Sigmoid colon (tissue), 7 donors: ENCODE measurements around the gene ARHGAP10. TPM values are rescaled to one million over a fixed set of nuclear protein-coding genes. Genes with fewer than 3 reads are reported as not detected.

Experiments used
- DNase-seq: peaks from one replicate; pipeline ENCODE4 v3.0.0-alpha.2; 2019
- H3K27ac ChIP-seq, 4 donors: fragments of 200-600 bp; sonication (generic); one replicate each; pipeline ENCODE4 v1.5.1; 2016 to 2019; ENCODE audit warnings: mild to moderate bottlenecking in 1 of 4
- H3K27me3 ChIP-seq, 3 donors: fragments of 200-600 bp; sonication (generic); one replicate each; pipeline ENCODE4 v1.5.1; 2019; ENCODE audit warnings: mild to moderate bottlenecking in 1 of 3
- H3K36me3 ChIP-seq, 4 donors: fragments of 200-600 bp; sonication (generic); one replicate each; pipeline ENCODE4 v1.5.1; 2016 to 2019
- H3K4me1 ChIP-seq, 4 donors: fragments of 200-600 bp; sonication (generic); one replicate each; pipeline ENCODE4 v1.5.1; 2017 to 2019
- H3K4me3 ChIP-seq, 4 donors: fragments of 200-600 bp; sonication (generic); one replicate each; pipeline ENCODE4 v1.5.1; 2017 to 2019; ENCODE audit warnings: mild to moderate bottlenecking in 2 of 4, moderate library complexity in 1 of 4
- H3K9me3 ChIP-seq, 4 donors: fragments of 200-600 bp in 3 of 4; sonication (generic) in 3 of 4; one replicate each; pipeline versions ENCODE4 v1.5.1 to v1.6.1; 2013 to 2019
- CTCF ChIP-seq, 4 experiments: fragments of 450-650 bp in 3 of 4; fragments of 200-600 bp in 1 of 4; IDR thresholded peaks; one replicate each; pipeline ENCODE4 v1.5.1; 2016 to 2019; ENCODE audit warnings: antibody characterized with exemption in 4 of 4, mild to moderate bottlenecking in 3 of 4, moderate library complexity in 2 of 4
- EP300 ChIP-seq, 4 donors: sonication (generic); formaldehyde crosslinking; IDR thresholded peaks; one replicate each; pipeline ENCODE4 v1.6.1; 2017; ENCODE audit warnings: antibody characterized with exemption in 4 of 4
- POLR2A ChIP-seq, 2 donors: fragments of 450-650 bp; IDR thresholded peaks; one replicate each; pipeline ENCODE4 v1.6.1; 2016; ENCODE audit warnings: antibody characterized with exemption in 2 of 2, mild to moderate bottlenecking in 2 of 2, moderate library complexity in 2 of 2
- POLR2AphosphoS5 ChIP-seq, 4 donors: sonication (generic); formaldehyde crosslinking; IDR thresholded peaks; one replicate each; pipeline ENCODE4 v1.6.1; 2017; ENCODE audit warnings: antibody characterized with exemption in 4 of 4
- WGBS, 2 donors: extraction: QIAGEN DNeasy Blood & Tissue Kit; methylation state at CpG; one replicate each; pipeline ENCODE4 v1.1.7; 2013; 5-methylcytosine and 5-hydroxymethylcytosine counted together
- intact Hi-C: fragments of 100-400 bp; cut with DNase I; formaldehyde crosslinking; loops from one replicate; pipeline ENCODE4 v1.15.1; 2023
- polyA plus RNA-seq, 3 donors: library from polyadenylated mRNA; stranded (reverse); fragments of 200-250 nt; gene quantifications; one replicate each; pipeline ENCODE4 v1.2.3, GENCODE V29; 2013
- total RNA-seq, 4 donors: library from RNA; depleted of rRNA; stranded (reverse); fragments of >200 nt; gene quantifications; one replicate each; pipeline ENCODE4 v1.1.0, GENCODE V29; 2016
- donor health status: healthy with polysubstance abuse.
- donor health status: Bipolar disorder and iron deficiency.
- donor health status: healthy.

Gene ARHGAP10
- total and polyA plus RNA-seq, 7 donors, result 3.0 to 158 (median 123) TPM

- Histone ChIP-seq H3K4me1 (peaks cover 0 to 47% (median 34%) of the 10 kb centered on the region in 4 donors), H3K27ac (peak overlapping the region in 1 of 4 donors; percentile 11), H3K9me3 (no peaks in the 10 kb centered on the region), H3K27me3 (no peaks in the 10 kb centered on the region), H3K36me3 (no peaks in the 10 kb centered on the region), H3K4me3 (no peak overlapping the region)
- 81 to 88% methylated on average over 2 of the region's 2 CpGs for WGBS, 2 donors
- no peak for DNase-seq
- intact Hi-C loops, result no loop called here
- TF ChIP-seq CTCF (IDR thresholded peaks at IDR 0.05) (no peak), POLR2A (IDR thresholded peaks at IDR 0.05) (no peak), EP300 (IDR thresholded peaks at IDR 0.05) (no peak), POLR2AphosphoS5 (IDR thresholded peaks at IDR 0.05) (no peak)
Measured at GRCh38 chr4:147975933-147976928, 244.3 kb downstream of the ARHGAP10 start.

GRCh38 chr4:147980586-147980985 is 248.7 kb downstream of the ARHGAP10 start:
- Histone ChIP-seq H3K36me3 (no peaks in the 10 kb centered on the region), H3K4me1 (peaks cover 0 to 57% (median 47%) of the 10 kb centered on the region in 4 donors), H3K27ac (no peak overlapping the region), H3K9me3 (no peaks in the 10 kb centered on the region), H3K27me3 (no peaks in the 10 kb centered on the region), H3K4me3 (no peak overlapping the region)
- WGBS, 2 donors, result 74 to 90% methylated on average over 3 of the region's 3 CpGs
- intact Hi-C loops, result no loop called here
- no peak for TF ChIP-seq POLR2A (IDR thresholded peaks at IDR 0.05)
- TF ChIP-seq CTCF (IDR thresholded peaks at IDR 0.05), result no peak
- no peak for TF ChIP-seq EP300 (IDR thresholded peaks at IDR 0.05)
- TF ChIP-seq POLR2AphosphoS5 (IDR thresholded peaks at IDR 0.05), result no peak
- no peak for DNase-seq

GRCh38 chr4:147981305-147981704 is 249.4 kb downstream of the ARHGAP10 start:
- no peak overlapping the region for H3K27ac ChIP-seq
- no peaks in the 10 kb centered on the region for H3K36me3 ChIP-seq
- H3K27me3 ChIP-seq, result no peaks in the 10 kb centered on the region
- H3K9me3 ChIP-seq, result no peaks in the 10 kb centered on the region
- no peak for TF ChIP-seq POLR2AphosphoS5 (IDR thresholded peaks at IDR 0.05)
- no peak for TF ChIP-seq POLR2A (IDR thresholded peaks at IDR 0.05)
- TF ChIP-seq EP300 (IDR thresholded peaks at IDR 0.05), result no peak
- no peak for TF ChIP-seq CTCF (IDR thresholded peaks at IDR 0.05)
- WGBS, 2 donors, result 82 to 89% methylated on average over 1 of the region's 1 CpG
- DNase-seq, result no peak
- no peak overlapping the region for H3K4me3 ChIP-seq
- H3K4me1 ChIP-seq, result peaks cover 0 to 50% (median 41%) of the 10 kb centered on the region in 4 donors
- intact Hi-C loops, result no loop called here

- Histone ChIP-seq H3K27ac (no peak overlapping the region), H3K36me3 (no peaks in the 10 kb centered on the region), H3K27me3 (no peaks in the 10 kb centered on the region), H3K4me3 (no peak overlapping the region), H3K4me1 (peaks cover 0 to 47% (median 28%) of the 10 kb centered on the region in 4 donors), H3K9me3 (no peaks in the 10 kb centered on the region)
- WGBS, 2 donors, result 84 to 88% methylated on average over 15 of the region's 15 CpGs
- intact Hi-C loops, result no loop called here
- no peak for DNase-seq
- peak in 3 of 4 experiments; percentile 43 to 48 (median 45) for TF ChIP-seq CTCF (IDR thresholded peaks at IDR 0.05)
- TF ChIP-seq POLR2AphosphoS5 (IDR thresholded peaks at IDR 0.05), result no peak
Measured at GRCh38 chr4:147984065-147984777, 252.3 kb downstream of the ARHGAP10 start.
